HG03103 (cell line): ENCODE measurements around the gene LMAN1L.

Experiments used
- ATAC-seq: cut with Tn5 transposase; IDR thresholded peaks from one replicate; pipeline ENCODE4 v1.9.1; 2021; ENCODE audit warnings: low read depth; ENCODE audit not compliant: unreplicated experiment

The LMAN1L gene

DNA sequence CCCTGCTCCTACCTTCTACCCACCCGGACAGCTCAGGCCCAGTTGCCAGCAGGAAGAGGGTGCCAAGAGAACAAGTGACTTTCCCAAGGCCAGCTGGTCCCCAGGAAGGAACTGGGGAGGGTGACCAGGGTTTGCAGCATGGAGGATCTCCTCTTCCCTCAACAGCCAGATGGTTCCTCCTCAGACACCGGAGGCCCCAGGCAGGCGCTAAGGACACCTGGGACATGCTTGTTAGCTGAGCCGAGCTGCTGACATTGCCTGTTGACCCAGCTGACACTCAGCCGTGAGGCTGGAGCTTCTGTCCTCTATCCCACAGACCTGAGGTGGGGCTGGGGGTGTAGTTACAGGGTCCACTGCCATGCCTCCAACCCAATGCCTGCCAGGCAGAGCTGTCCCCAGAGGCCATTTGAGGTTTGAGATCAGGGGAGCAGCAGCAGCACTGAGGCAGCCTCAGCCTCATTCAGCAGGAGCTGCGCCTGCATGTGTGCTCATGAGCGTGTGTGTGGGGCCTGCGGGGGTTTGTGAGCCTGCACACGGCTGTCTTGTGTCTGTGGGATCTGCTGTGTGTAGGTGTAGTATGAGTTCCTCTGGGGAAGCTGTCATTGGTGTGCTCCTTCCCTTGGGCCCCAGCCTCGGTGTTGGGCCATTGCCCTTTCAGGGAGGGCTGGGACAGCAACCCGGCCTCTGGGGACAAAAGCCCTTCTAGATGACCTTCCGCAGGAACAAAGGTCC lies 20.9 kb downstream of the LMAN1L start:
- no peak for ATAC-seq

DNA sequence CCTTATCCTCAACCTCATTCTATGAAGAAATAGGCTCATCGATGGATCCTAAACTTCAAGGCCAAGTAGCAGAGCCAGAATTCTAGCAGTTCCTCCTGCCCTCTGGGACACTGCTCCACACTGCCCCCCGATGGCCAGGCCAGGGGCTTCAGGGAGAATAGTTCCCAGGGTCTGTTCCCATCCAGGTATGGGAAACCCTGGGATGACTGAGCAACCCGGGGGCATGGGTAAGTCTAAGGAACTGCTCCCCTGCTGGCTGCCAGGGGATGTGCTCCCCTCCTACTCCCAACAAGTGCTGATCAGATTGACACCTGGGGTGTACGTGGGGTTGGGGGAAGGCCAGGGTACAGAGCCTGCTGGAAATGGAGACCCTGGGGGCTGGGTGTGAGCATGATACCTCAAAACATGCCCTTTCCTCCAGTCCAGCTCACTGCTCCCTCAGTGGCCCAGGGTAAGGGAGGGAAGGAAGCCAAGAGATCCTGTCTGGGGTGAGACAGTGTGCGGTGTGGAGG lies 22.7 kb downstream of the LMAN1L start:
- no peak for ATAC-seq

DNA sequence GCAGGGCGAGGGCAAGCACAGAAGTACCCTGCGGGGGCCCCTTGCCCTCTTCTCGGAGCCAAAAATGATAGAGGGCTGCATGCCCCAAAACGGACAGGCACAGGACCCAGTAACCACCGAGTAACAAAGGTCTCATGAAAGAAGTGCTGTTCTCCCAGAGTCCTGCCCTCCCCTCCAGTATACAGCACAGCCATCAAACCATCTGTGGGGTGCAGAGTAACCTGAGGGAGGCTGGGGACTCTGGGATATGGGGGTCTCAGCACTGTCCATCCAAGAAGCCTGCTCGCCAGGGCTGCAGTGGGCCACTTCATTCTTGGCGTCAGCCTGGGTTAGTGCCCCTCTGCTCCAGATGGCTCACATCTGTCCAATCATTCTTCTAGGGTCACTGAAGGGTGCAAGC lies 24.2 kb downstream of the LMAN1L start:
- no peak for ATAC-seq

DNA sequence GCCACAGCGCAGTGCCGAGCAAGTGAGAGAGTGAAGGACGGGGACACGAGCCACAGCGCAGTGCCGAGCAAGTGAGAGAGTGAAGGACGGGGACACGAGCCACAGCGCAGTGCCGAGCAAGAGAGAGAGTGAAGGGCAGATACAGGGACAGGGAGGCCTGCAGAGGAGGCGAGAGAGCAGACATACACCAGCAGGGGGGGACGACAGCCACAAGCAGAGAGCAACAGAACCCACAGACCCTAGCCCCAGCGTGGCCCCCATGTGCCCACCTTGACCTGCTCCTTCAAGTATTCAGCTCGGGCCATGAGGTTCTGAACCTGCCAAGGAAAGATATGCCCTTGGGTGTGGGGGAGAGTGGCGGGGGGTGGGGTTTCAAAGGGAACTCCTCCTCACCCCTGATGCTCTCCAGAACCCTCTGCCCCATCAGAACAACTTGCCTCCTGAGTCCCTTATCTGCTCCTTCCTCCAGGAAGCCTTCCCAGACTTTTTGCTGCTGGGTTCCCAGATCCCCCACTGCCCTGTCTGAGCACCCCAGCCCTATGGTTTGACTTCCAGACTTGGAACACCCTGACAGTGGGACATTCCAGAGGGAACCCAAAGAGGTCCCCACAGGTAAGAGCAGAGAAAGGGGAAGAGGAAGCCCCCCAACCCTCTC lies 25.0 kb downstream of the LMAN1L start:
- no peak for ATAC-seq

DNA sequence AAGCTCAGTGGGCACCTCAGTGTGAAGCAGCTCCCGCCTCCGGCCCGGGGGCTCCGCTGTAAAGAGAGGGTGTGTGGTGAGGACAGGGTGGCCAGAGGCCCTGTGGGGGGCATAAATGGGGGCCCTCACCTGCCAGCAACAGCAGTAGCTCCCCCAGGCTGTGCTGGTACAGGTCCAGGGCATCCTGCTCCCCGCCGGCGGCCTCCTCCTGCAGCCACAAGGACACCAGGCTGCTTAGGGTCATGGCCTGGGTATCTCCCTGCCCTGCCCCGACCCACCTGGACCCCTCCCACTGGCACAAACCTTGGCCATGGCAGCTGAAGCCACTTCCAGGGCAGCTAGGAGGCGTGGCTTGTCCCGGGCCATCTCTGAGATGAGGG lies 25.5 kb downstream of the LMAN1L start:
- ATAC-seq, result no peak

DNA sequence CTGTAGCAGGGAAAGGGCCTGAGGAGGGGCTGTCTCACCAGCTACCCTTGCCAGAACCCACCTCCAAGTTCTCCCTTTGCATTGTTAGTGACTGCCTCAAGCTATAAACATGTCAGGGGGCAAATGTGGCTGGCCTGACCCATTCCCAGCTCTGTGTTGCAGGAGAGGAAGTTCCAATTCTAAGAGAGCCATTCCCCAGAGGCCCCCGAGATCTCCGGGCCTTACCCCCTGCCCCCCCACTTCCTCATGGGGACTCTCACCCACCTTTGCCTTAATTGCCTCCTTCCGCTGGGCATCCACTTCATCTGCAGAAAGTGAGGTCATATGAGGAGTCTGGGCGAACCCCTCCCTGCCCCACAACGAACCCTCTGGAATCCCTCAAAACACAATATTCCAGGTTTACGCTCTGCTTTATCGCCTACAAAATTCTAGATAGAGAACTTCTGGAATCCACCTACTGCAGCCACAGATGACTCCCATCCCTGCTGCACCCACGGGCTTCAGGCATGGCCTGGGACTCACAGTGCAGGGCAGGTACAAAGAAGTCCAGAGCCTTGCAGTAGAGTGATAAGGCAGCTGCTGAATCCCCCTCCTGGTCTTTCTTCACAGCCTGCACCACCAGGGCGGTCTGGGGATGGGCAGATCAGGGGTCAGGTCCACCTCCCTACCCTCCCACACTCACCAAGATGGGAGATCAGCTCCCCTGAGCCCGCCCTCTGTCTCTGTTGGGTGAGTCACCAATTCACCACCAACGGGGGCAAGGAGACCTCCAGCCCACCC lies 26.3 kb downstream of the LMAN1L start:
- ATAC-seq, result no peak

DNA sequence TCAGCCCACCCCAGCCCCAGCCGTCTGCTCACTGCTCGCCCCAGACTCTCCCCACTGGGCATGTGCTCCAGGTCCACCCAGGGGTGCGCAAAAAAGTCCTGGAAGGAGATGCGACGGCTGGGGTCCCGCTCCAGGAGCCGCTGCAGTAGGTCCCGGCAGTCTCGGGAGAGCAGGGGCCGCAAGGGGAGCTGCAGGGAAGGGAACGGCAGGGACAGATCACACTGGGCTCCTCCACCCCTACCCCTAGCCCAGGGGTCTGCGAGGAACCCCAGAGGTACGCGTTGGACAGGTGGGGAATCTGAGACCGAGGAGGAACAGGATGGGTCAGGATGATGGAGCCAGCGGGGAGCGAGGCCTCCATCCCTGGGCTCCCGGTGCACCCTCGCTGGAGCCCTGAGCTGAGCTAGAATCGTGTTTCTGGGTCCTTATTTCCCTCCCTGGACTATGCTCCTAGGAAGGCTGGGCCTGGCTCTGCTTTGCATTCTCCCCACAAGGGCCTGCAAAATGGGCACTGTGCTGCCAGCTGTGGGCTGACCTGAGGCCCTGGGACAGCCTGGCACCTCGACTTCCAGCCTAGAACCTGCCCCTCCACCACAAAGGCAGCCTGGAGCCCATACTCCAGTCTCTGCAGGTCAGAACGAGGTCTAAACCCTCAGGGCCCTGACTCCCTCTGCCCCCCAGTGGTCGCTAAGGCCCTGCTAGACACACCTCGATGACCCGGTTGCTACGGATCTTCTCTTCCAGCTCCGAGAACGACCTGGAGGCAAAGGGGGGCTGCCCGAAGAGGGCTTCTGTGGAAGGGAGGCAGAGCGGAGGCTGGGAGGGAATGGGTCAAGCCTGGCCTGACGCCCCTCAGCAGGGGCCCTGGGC lies 27.1 kb downstream of the LMAN1L start:
- no peak for ATAC-seq

DNA sequence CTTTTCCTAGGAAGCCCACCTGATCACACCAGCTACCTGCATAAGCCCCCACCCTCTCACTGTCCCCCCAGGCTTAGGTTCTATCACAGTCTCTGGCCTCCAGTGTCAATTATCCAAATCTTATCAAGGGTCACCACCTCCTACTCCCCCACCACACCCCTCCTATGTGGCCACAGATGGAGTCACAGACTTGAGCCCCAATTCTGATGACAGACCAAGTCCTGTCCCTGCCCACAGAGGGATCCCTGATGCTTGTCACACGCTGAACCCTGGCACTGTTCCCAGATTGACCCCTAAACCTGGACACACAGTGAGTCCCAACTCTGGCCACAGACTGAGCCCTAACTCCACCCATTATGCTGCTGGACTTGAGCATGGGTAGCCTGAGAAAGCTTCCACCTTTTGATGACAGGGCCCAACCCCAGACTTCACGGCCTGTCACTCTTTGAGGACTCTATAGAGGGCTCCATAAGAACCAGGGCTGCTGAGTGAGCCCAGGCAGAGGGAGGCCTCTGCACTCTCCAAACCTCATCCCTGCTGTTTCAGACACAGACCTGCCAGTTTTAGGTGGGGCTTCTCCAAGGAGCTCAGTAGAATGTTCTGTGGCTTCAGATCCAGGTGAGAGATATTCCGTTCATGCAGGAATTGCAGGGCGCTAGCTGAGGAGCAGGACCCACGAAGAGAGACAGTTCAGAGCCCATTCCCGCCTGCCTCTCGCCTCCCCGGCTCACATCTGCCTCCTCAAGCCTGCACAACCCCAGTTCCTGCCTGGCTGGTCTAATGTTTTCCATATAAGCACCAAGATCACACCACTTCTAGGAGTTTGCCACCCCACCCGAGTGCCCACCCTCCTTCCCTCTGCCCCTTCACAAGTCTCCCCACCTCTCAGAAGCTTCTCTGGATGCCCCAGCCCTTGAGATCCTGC lies 28.5 kb downstream of the LMAN1L start:
- no peak for ATAC-seq

DNA sequence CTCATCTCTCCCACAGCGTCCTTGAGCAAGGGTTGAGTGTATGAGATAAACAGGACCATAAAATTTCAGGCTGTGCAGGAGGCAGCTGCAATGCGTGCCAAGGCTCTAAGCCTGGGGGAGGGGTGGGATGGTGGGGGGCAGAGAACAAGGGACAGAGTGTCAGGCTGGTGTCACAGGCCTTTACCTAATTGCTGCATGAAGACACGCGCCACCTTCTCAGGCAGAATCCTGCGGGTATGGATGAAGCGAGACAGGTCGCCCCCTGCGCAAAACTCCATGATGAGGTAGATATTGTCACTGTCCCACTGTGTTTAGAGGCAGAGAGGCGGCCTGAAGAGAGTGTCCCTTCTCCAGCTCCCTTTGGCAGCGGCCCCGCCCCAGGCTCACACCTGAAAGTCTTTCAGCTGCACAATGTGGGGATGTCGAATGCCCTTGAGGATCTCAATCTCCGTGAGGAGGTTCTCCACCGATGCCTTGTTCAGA lies 29.3 kb downstream of the LMAN1L start:
- ATAC-seq, result no peak

DNA sequence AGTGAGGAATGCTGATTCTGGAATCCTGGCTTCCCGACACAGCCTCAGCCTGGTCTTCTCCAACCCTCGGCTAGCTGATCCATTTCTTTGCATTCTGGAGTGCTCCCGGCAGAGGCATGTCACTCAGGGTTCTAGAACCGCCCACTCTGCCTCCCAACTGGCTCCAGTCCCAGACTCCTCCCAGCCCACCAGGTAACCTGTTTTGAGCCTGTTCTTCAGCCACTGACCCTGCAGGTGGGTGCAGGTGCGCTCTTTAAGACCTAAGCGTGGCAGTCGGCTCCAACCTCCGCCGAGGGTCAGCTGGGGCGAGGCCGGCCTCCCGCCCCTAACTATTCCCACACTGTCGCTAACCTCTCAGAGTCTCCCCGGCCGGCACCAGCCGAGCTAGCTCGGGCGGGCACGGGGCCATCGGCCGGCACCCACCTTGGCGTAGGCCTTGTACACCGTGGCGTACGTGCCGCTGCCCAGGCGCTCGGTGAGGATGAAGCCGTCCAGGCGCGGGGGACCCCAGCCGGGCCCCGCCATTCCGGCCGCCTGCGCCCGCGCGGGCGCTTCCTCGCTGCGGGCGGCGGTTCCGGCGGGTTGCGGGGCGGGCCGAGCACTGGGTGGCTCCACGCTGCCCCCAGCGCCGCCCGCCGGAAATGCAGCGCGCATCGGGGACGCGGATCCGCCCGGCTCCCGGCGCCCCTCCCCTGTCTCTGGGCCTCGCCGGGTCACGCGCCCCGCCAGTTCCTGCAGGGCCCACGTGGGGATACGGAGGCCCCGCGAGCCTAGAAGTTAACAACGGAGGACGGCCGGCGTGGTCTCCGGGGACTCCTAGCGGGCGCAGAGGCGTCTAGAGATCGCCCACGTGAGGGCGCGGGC lies 30.2 kb downstream of the LMAN1L start, which contains the start of gene ULK3:
Gene ULK3, minus strand, starts transcription at position 576 of the 864 bp plus-strand sequence. Its CDS starts 51 bp downstream, at position 525.
- ATAC-seq, result peak; percentile 77

DNA sequence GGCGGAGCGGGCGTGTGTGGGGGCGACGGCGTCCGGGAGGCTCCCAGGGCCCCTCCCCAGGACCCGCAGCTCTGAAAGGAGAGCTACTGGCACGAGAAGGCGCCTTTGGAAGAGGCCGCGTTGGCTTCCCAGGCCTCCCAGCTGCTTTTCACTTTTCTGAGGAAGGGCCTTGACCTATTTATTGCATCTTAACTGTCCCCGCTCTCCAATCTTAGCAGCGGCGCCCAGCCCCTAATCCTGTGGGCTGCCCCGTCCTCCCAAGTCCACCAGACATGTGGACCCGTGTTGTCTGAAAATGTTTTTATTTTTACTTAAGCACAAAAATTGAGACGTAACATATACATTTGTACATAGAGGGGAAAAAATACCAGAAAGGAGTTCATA lies 30.8 kb downstream of the LMAN1L start:
- no peak for ATAC-seq

DNA sequence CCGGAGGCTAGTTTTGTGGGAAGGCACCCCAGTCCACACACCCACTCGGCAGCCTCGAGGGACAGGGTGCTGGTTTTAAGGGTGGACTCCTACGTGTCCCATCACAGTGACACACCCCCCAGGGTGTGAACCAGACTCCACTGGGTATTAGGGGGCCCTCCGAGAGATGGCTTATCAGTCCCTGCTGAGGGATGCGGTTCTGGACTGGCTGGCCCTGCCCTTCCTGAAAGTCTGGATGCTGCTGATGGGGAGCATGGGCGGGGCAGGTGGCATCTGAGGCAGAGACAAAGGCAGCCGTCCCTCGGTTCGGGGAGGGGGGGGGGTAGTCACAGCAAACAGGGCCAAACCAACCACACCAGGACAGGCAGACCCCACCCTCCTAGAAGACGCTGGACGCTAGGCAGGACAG lies 31.3 kb downstream of the LMAN1L start:
- no peak for ATAC-seq

DNA sequence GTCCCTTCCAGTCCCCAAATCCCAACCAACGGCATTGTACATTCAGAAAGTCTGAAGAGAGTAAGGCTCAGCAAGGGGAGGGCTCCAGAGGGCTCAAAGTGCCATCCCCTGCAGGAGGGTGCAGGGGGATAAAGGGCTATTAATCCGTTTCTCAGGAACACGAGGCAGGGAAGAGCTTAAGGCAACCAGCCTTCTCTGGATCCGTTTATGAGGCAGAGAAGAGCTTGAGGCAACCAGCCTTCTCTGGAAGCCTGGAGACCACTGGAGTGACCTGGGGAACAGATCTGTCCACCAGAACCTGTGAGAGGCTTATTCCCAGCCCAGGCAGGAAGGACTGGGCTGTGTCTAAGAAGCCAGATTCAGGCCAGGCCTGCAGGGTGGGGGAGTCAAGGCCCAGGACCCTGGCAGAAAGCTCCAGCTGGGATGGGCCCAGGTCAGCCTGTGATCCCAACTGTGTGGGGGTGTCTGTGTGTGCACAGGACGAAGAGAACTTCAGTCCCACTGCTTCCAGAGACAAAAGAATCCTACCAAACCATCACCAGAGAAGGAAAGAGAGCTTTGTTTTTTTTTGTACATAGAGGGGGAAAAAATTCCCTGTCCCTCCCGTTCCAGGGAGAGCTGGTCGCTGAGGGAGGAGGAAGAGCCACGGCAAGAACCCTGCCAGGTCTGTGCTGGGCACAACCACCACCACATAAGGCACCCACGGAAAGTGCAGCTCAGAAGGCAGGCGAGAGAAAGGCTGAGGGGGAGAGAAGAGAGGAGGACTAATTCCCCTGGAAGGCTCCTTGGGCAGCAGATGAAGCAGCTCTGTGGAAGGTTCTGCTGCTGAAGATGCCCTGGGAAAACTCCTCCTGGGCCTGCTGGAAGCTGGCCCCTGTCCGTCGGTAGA lies 31.9 kb downstream of the LMAN1L start:
- ATAC-seq, result no peak

DNA sequence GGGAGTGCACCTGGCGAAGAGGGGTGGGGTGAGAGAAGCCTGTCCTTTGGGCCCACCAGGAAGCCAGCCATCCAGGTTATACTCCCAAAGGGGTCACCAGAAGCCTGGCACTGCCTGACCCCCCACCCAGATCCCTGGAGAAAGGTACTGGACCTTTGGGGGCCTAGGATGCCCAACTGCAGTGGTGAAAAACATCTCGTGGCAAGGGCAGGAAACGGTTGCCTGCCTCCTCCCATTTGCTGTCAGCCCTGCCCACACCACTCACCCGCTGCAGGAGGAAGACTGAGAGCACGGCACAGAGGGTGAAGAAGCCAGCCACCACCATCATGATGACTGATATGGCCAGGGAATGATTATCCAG lies 32.6 kb downstream of the LMAN1L start:
- no peak for ATAC-seq

DNA sequence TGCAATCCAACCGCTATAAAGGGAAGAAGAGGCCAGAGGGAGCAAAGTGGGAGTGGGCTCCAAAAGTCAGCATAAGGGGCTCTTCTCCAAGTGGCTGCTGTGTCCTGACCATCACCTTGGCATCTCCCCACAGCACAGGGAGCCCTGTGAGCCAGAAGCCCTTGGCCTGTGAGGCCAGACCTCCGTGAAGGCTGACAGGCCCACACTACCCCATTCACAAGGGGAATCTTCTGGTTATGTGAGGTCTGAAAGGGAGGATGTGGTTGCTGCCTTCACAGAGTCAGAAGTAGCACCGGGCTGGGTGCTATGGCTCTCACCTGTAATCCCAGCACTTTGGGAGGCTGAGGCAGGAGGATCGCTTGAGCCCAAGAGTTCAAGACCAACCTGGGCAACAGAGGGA lies 32.9 kb downstream of the LMAN1L start:
- no peak for ATAC-seq

DNA sequence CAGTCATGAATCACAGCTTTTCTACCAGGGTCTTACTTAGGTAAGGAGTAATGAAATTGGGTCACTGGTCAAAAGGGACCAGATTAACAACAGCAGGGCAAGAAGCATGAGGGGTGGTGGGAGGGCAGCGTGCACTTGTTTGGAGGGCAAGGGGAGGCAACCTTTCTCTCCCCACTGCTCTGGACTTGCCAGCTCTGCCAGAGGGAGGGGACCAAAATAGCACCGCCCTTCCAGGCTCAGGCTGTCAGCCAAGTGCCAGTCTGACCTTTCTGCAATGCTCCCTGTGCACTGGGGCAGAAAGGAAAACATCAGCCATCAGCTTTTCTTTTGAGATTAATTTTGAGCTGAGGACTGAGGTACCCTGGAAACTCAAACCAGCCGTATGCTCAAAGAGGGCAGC lies 34.8 kb downstream of the LMAN1L start:
- no peak for ATAC-seq

DNA sequence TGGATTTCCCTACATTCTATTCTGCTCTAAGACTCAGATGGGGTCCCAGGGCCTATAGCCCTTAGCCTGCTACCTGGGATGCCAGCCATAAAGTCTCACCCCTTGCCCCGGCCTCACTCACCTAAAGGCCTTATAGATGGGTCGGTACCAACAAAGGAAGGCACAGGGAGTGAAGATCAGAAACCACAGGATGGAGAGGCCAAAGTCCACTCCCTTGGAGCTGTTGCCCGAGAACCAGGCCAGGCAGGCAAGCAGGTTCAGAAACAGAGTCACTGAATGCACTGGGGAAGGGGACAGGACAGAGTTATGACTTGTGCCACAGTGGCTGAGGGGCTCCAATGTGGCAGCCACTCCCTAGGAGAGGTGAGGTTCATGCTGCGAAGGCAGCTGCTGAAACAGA lies 37.8 kb downstream of the LMAN1L start:
- ATAC-seq, result no peak
